Nephron (organoid): ENCODE measurements around the gene DNAAF8.

ENCODE experiments used
- H3K27ac Mint-ChIP-seq, 3 experiments: 2 replicates each; pipeline ENCODE4 v1.8.0; 2020; ENCODE audit warnings: mixed read lengths in 3 of 3, mild to moderate bottlenecking in 2 of 3, moderate library complexity in 1 of 3
- H3K27me3 Mint-ChIP-seq: 2 replicates; pipeline ENCODE4 v1.8.0; 2021; ENCODE audit warnings: low read depth, mild to moderate bottlenecking, moderate library complexity, mixed read lengths
- H3K36me3 Mint-ChIP-seq: 2 replicates; pipeline ENCODE4 v1.8.0; 2020; ENCODE audit warnings: low read depth, mixed read lengths
- H3K4me1 Mint-ChIP-seq: 2 replicates; pipeline ENCODE4 v1.8.0; 2020; ENCODE audit warnings: mixed read lengths
- H3K4me3 Mint-ChIP-seq, 3 experiments: 2 replicates each; pipeline ENCODE4 v1.8.0; 2020; ENCODE audit warnings: mild to moderate bottlenecking in 3 of 3, mixed read lengths in 3 of 3, moderate library complexity in 2 of 3
- H3K9me3 Mint-ChIP-seq: 2 replicates; pipeline ENCODE4 v1.8.0; 2020; ENCODE audit warnings: mixed read lengths
- TF ChIP-seq, protein P1 (sequence below), 3 experiments: fragments of 200-600 bp; sonication (generic); IDR thresholded peaks; one replicate each; pipeline ENCODE4 v1.5.0; 2021; ENCODE audit warnings: antibody characterized with exemption in 3 of 3; ENCODE audit not compliant: unreplicated experiment in 3 of 3

Gene DNAAF8

DNA sequence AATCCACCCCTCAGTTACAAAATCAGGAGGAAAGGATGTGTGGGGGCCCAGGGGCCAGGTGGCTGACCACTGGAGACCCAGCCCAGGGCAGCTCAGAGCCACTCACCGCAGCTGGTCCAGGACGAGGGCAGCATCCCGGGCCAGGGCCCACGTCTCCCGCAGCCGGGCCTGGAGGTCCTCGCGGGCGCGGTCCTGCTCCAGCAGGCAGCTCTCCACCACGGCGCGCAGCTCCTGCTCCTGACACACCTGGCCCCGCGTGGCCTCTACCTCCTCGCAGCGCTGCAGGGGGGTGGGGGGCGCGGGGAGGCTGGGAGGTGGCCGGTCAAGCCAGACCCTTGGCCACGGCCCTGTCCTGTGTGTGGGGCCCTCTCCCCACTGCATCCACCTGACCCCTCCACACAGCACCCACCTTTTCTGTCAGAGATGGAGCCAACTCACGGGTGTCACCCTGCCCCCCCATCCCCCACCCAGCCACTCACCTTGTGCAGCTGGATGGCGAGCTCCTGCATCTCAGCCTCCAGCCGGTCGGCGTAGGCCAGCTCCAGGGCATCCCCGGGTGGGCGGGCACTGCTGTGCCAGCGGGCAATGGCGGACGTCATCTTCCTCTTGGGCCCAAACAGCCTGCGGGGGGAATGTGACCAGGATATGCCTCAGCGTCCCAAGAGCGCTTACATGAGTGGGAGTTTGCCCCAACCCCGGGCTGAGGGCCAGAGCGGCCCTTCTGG is 35.9 kb upstream of the DNAAF8 start:
- peaks cover 17% of the 10 kb centered on the region for H3K36me3 Mint-ChIP-seq
- H3K27ac Mint-ChIP-seq, result no peak overlapping the region
- H3K4me1 Mint-ChIP-seq, result peaks cover 5% of the 10 kb centered on the region
- no peak overlapping the region for H3K4me3 Mint-ChIP-seq
- H3K9me3 Mint-ChIP-seq, result no peaks in the 10 kb centered on the region
- no peaks in the 10 kb centered on the region for H3K27me3 Mint-ChIP-seq
- TF ChIP-seq, protein P1, sequence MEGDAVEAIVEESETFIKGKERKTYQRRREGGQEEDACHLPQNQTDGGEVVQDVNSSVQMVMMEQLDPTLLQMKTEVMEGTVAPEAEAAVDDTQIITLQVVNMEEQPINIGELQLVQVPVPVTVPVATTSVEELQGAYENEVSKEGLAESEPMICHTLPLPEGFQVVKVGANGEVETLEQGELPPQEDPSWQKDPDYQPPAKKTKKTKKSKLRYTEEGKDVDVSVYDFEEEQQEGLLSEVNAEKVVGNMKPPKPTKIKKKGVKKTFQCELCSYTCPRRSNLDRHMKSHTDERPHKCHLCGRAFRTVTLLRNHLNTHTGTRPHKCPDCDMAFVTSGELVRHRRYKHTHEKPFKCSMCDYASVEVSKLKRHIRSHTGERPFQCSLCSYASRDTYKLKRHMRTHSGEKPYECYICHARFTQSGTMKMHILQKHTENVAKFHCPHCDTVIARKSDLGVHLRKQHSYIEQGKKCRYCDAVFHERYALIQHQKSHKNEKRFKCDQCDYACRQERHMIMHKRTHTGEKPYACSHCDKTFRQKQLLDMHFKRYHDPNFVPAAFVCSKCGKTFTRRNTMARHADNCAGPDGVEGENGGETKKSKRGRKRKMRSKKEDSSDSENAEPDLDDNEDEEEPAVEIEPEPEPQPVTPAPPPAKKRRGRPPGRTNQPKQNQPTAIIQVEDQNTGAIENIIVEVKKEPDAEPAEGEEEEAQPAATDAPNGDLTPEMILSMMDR (IDR thresholded peaks at IDR 0.05; ENCODE audit: unreplicated experiment in 3 of 3), result no peak

DNA sequence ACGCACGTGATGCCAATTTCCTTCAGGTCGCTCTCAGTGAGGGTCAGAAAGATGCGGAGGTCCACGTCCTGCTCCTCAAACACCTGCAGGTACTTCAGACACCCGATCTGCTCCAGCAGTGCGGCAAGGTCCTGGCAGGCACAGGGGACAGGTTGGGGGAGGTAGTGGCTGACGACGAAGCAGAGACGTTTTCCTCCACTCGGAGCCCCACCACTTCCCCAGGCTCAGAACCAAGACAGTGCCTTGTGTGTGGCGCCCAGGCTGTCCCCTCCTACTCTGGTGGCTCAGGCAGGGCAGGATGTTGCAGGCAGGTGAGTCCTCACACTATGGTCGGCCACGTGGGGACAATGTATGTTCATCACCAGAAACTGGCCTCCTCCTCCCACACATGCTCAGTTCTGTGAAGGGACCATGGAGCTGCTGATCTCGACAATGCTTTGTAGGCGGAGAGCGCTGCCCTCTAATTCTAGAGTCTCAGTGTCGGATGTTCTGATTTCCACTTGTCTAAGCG is 35.2 kb upstream of the DNAAF8 start:
- H3K4me3 Mint-ChIP-seq, result peak overlapping the region in 1 of 3 experiments; percentile 41
- TF ChIP-seq, protein P1 (IDR thresholded peaks at IDR 0.05; ENCODE audit: unreplicated experiment in 3 of 3), result no peak
- peak overlapping the region in 1 of 3 experiments; percentile 26 for H3K27ac Mint-ChIP-seq
- peaks cover 5% of the 10 kb centered on the region for H3K4me1 Mint-ChIP-seq
- peaks cover 17% of the 10 kb centered on the region for H3K36me3 Mint-ChIP-seq
- H3K9me3 Mint-ChIP-seq, result no peaks in the 10 kb centered on the region
- no peaks in the 10 kb centered on the region for H3K27me3 Mint-ChIP-seq

DNA sequence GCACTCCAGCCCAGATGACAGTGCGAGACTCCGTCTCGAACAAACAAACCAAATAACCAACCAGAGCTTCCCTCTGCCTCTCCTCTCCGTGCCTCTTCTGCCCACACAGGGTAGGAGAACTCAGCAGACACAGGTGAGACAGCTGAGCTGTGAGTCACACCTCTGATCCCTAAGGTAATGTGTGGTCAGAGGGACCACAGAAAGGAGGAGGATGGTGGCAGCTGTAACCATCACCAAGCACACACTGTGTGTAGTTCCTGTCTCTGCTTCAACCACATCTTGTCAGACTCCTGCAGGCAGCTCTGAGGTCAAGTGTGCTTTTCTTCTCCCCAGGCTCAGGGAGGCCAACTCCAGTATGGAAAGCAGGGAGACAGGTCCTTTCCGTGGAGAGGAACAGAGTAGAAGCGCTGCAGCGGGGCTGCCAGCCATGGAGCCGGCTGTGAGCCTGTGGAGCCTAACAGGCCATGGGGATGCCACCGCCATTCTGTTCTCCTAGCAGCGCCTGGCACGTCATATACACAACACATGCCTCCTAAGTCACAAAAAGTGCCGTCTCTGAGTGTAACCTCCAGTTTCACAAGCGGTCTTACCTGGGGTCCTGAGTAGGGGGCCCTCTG is 33.8 kb upstream of the DNAAF8 start:
- no peaks in the 10 kb centered on the region for H3K27me3 Mint-ChIP-seq
- H3K9me3 Mint-ChIP-seq, result no peaks in the 10 kb centered on the region
- H3K27ac Mint-ChIP-seq, result no peak overlapping the region
- H3K4me3 Mint-ChIP-seq, result no peak overlapping the region
- H3K4me1 Mint-ChIP-seq, result peaks cover 1% of the 10 kb centered on the region
- peaks cover 26% of the 10 kb centered on the region for H3K36me3 Mint-ChIP-seq
- TF ChIP-seq, protein P1 (IDR thresholded peaks at IDR 0.05; ENCODE audit: unreplicated experiment in 3 of 3), result no peak

DNA sequence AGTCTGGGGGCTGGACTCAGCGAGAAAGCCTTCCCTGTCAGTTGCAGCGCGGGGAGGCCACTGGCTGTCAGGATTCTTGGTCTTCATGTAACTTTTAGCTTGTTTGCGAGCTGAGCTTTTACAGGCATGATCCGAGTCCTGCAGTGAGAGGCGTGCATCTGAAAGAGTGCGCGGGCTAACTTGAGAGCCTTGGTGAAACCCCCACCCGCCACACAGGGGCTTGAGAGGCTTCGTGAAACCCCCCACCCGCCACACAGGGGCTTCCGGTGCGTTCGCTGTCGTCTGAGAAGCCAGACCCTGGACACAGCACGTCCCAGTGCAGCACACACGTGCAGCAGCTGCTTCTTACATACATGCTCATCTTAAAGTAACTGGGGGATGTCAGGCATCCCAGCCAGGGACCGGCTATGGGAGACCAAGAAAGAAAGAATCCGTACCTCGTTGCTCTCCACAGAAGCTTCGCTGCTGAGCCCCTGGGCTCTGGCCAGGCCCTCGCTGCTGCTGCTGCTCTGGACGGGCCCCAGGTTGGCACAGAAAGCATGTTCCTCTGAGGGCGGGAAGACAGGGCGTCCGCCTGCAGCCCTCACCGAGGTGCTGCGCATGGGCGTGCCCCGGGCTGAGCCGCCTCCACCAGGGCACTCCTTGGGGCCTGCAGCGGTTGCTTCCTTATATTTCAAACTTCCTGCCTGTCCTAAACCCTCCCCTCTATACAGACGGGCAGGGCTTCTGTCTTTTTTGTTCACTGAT is 33.2 kb upstream of the DNAAF8 start:
- H3K4me3 Mint-ChIP-seq, result no peak overlapping the region
- no peaks in the 10 kb centered on the region for H3K27me3 Mint-ChIP-seq
- H3K27ac Mint-ChIP-seq, result no peak overlapping the region
- H3K9me3 Mint-ChIP-seq, result no peaks in the 10 kb centered on the region
- TF ChIP-seq, protein P1 (IDR thresholded peaks at IDR 0.05; ENCODE audit: unreplicated experiment in 3 of 3), result no peak
- peaks cover 26% of the 10 kb centered on the region for H3K36me3 Mint-ChIP-seq
- no peaks in the 10 kb centered on the region for H3K4me1 Mint-ChIP-seq

DNA sequence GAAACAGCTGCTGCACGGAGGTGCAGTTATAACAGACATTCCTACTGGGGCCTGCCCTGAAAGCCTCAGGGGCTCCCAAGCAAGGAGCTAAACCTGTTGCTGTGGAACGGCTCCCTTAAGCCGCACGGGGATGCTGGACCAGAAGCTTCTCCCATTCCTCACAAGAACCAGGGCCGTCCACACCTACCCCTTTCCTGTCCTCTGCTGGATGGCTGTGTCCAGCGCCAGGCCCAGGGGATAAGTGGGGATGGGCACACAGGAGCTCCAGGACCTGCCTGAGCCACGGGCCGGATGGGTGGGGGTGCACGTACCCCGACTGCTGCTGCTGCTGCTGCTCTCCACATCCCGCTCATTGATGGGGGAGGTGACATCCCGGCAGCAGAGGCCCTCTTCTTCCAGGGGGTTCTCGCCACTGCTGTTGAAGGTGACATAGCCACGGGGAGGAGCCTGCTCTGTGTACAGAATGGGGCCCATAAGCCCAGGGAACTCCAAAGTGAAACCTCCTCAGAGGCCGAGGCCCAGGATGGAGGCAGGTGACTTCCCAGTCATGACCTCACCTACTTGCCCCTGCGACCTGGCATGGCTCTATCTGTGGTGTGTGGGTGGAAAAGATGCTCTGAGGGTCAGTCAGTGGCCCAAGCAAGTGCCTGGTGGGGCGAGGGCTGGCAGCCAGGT is 32.4 kb upstream of the DNAAF8 start:
- Mint-ChIP-seq H3K9me3 (no peaks in the 10 kb centered on the region), H3K27ac (peak overlapping the region in 1 of 3 experiments; percentile 96), H3K27me3 (no peaks in the 10 kb centered on the region), H3K4me3 (no peak overlapping the region), H3K4me1 (peaks cover 5% of the 10 kb centered on the region), H3K36me3 (peaks cover 32% of the 10 kb centered on the region)
- TF ChIP-seq, protein P1 (IDR thresholded peaks at IDR 0.05; ENCODE audit: unreplicated experiment in 3 of 3), result no peak
